B cell (primary cell): Measurements from ENCODE around the gene PRKCH. TPM values are rescaled to one million over a fixed set of nuclear protein-coding genes. Genes with fewer than 3 reads are reported as not detected.

Experiments used
- ATAC-seq: fragments of 200-7000 bp; cut with Tn5 transposase; one replicate; pipeline ENCODE4 v1.10.0; 2021; ENCODE audit warnings: low read depth, mild to moderate bottlenecking, moderate number of reproducible peaks, moderate library complexity
- CTCF ChIA-PET: fragments of 350-600 bp; sonication (Branson Sonifier 250); formaldehyde crosslinking; loops from one replicate; lab custom pipeline; 2021; ENCODE audit warnings: antibody characterized with exemption, inconsistent platforms; lab: Charles Lee
- POLR2A ChIA-PET: fragments of 350-600 bp; sonication (Branson Sonifier 250); formaldehyde crosslinking; loops from one replicate; lab custom pipeline; 2021; ENCODE audit warnings: antibody characterized with exemption; lab: Charles Lee
- DNase-seq: peaks from one replicate; pipeline ENCODE4 v3.0.0; 2013
- H2AFZ ChIP-seq: 2 replicates; pipeline ENCODE4 v1.6.1; 2012; ENCODE audit warnings: mild to moderate bottlenecking, low read depth, low read length; ENCODE audit not compliant: insufficient read depth, poor library complexity, severe bottlenecking
- H3K27ac ChIP-seq, 2 donors: 1 replicate in 1 of 2; 2 replicates in 1 of 2; pipeline ENCODE4 v1.5.1; 2012 to 2013; ENCODE audit warnings: low read length in 2 of 2, mild to moderate bottlenecking in 2 of 2, moderate library complexity in 1 of 2
- H3K27me3 ChIP-seq, 4 experiments: fragments of 200-600 bp in 1 of 4; sonication (generic) in 1 of 4; replicated peaks in 1 of 4; 1 replicate in 2 of 4; 2 replicates in 2 of 4; pipeline versions ENCODE4 v1.6.1 to v1.7.0; 2013 to 2016; ENCODE audit warnings: low read length in 3 of 4, mild to moderate bottlenecking in 2 of 4, mixed read lengths in 1 of 4, moderate library complexity in 1 of 4; ENCODE audit not compliant: insufficient read depth in 4 of 4, control insufficient read depth in 3 of 4; ENCODE audit errors: control extremely low read depth in 1 of 4
- H3K36me3 ChIP-seq, 2 experiments: replicated peaks in 1 of 2; 1 replicate in 1 of 2; 2 replicates in 1 of 2; pipeline versions ENCODE4 v1.6.1 to v1.7.1; 2013; ENCODE audit warnings: low read length in 1 of 2; ENCODE audit not compliant: insufficient read depth in 2 of 2, control insufficient read depth in 1 of 2; ENCODE audit errors: control extremely low read depth in 1 of 2, extremely low read depth in 1 of 2
- H3K4me1 ChIP-seq, 2 donors: fragments of 200-600 bp in 1 of 2; sonication (generic) in 1 of 2; 1 replicate in 1 of 2; 2 replicates in 1 of 2; pipeline versions ENCODE4 v1.5.1 to v1.6.1; 2013 to 2017; ENCODE audit warnings: low read length in 2 of 2; ENCODE audit not compliant: control insufficient read depth in 2 of 2, insufficient read depth in 2 of 2
- H3K4me2 ChIP-seq: replicated peaks from 2 replicates; pipeline ENCODE3; 2012; ENCODE audit warnings: mild to moderate bottlenecking, low read depth, low read length; ENCODE audit not compliant: poor library complexity, severe bottlenecking
- H3K4me3 ChIP-seq, 5 experiments: fragments of 200-600 bp in 1 of 5; sonication (generic) in 1 of 5; 1 replicate in 3 of 5; 2 replicates in 2 of 5; pipeline versions ENCODE4 v1.5.1 to v1.7.0; 2011 to 2016; ENCODE audit warnings: low read length in 4 of 5, mild to moderate bottlenecking in 4 of 5, low read depth in 2 of 5, control low read depth in 1 of 5, moderate library complexity in 1 of 5; ENCODE audit not compliant: insufficient read depth in 1 of 5; ENCODE audit errors: control extremely low read depth in 1 of 5, extremely low read depth in 1 of 5
- H3K79me2 ChIP-seq: fragments of 200-600 bp; sonication (generic); one replicate; pipeline ENCODE4 v1.6.0; 2016; ENCODE audit warnings: low read length; ENCODE audit not compliant: control insufficient read depth, insufficient read depth
- H3K9ac ChIP-seq: fragments of 200-600 bp; sonication (generic); 2 replicates; pipeline ENCODE4 v1.6.1; 2017; ENCODE audit warnings: mild to moderate bottlenecking, low read length, moderate library complexity
- H3K9me3 ChIP-seq, 3 donors: one replicate each; pipeline versions ENCODE4 v1.6.1 to v1.7.1; 2013; ENCODE audit warnings: low read length in 2 of 3; ENCODE audit not compliant: control insufficient read depth in 2 of 3, insufficient read depth in 1 of 3; ENCODE audit errors: control extremely low read depth in 1 of 3
- H4K20me1 ChIP-seq: 2 replicates; pipeline ENCODE4 v1.6.0; 2012; ENCODE audit warnings: mild to moderate bottlenecking, low read length; ENCODE audit not compliant: insufficient read depth, control insufficient read depth, poor library complexity, severe bottlenecking
- H3K27ac Mint-ChIP-seq: one replicate; pipeline ENCODE4 v1.8.0; 2021; ENCODE audit warnings: mixed read lengths
- H3K27me3 Mint-ChIP-seq: one replicate; pipeline ENCODE4 v1.8.0; 2021; ENCODE audit warnings: mixed read lengths
- H3K4me1 Mint-ChIP-seq: one replicate; pipeline ENCODE4 v1.8.0; 2021; ENCODE audit warnings: mixed read lengths
- H3K4me3 Mint-ChIP-seq: one replicate; pipeline ENCODE4 v1.8.0; 2021; ENCODE audit warnings: mixed read lengths
- H3K9me3 Mint-ChIP-seq: one replicate; pipeline ENCODE4 v1.8.0; 2022; ENCODE audit warnings: mixed read lengths; ENCODE audit not compliant: insufficient read depth
- CTCF ChIP-seq: fragments of 200-600 bp; IDR thresholded peaks from one replicate; pipeline ENCODE4 v1.8.0; 2022; ENCODE audit warnings: antibody characterized with exemption, mild to moderate bottlenecking
- EZH2 ChIP-seq: IDR thresholded peaks from 2 replicates; pipeline ENCODE4 v1.6.1; 2012; ENCODE audit warnings: borderline replicate concordance, low read depth, mild to moderate bottlenecking, moderate library complexity, low read length; ENCODE audit not compliant: insufficient read depth, poor library complexity, severe bottlenecking
- WGBS: methylation state at CpG from one replicate; pipeline ENCODE4 v1.1.5; 2013; ENCODE audit warnings: missing lambda C conversion rate; ENCODE audit not compliant: insufficient coverage; 5-methylcytosine and 5-hydroxymethylcytosine counted together
- intact Hi-C: fragments of 100-400 bp; cut with micrococcal nuclease; formaldehyde crosslinking; loops from one replicate; pipeline ENCODE4 v1.10.0; 2022
- polyA plus RNA-seq: library from polyadenylated mRNA; depleted of rRNA; stranded (reverse); fragments of >200 nt; gene quantifications from 2 replicates; pipeline ENCODE4 v1.2.3, GENCODE V29; 2012
- total RNA-seq, 2 donors: library from RNA; stranded (reverse); fragments of 120-200 nt in 1 of 2; gene quantifications; 1 replicate in 1 of 2; 2 replicates in 1 of 2; pipeline versions ENCODE4 v1.2.3 to v1.2.4, GENCODE V29; 2013 to 2022

PRKCH gene
- total and polyA plus RNA-seq, 2 donors (not counting 1 experiment from before 2014, with no cell fraction given): 2.0 to 5.0 TPM

DNA sequence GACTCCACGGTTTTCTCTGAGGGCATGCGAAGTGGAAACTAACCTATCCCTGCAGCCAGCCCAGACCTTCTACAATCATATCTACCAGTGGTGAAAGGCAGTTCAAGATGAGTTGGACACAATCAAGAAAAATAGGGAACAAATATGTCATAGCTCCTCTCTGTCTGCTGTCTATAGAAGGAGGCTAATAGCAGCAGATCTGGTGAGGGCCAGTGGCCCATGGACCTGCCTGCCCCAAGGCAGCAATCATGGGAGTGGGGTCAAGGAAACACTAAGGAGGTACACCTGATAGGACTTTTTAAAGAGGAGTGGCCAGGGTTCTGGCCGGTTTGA lies 149.5 kb downstream of the PRKCH start:
- ATAC-seq (no peak), DNase-seq (no peak)
- Mint-ChIP-seq H3K27me3 (no peaks in the 10 kb centered on the region), H3K4me3 (peak overlapping the region; percentile 85), H3K9me3 (no peaks in the 10 kb centered on the region), H3K27ac (peak overlapping the region; percentile 89), H3K4me1 (peaks cover 55% of the 10 kb centered on the region)
- intact Hi-C loops: no loop called here
- CTCF ChIA-PET: interaction anchor here (0.8 to 4.2 kb wide), 17 partner anchors 11 to 423 kb away, joined by 3 to 33 read pairs (median 5); partner anchors contain the start of gene HIF1A
- peak overlapping the region; percentile 79 for H3K4me2 ChIP-seq
- 78% methylated on average over 1 of the region's 3 CpGs for WGBS
- no peaks in the 10 kb centered on the region for H4K20me1 ChIP-seq
- H3K79me2 ChIP-seq: peaks cover 7% of the 10 kb centered on the region
- POLR2A ChIA-PET: interaction anchor here (0.6 to 1.9 kb wide), 5 partner anchors 33 to 300 kb away, joined by 3 to 12 read pairs (median 6); no protein-coding TSS in a partner anchor
- H3K27ac ChIP-seq: peak overlapping the region in 1 of 2 donors; percentile 79
- H3K4me1 ChIP-seq: peaks cover 50 to 55% of the 10 kb centered on the region in 2 donors
- peak overlapping the region in 3 of 5 experiments; percentile 59 to 84 (median 66) for H3K4me3 ChIP-seq
- H3K9me3 ChIP-seq: no peaks in the 10 kb centered on the region
- H3K9ac ChIP-seq: peak overlapping the region; percentile 75
- H3K27me3 ChIP-seq: no peaks in the 10 kb centered on the region
- no peak for TF ChIP-seq EZH2
- TF ChIP-seq CTCF: no peak
- H3K36me3 ChIP-seq: no peaks in the 10 kb centered on the region
- H2AFZ ChIP-seq: peak overlapping the region; percentile 72

GRCh38 chr14:61471297-61472005 lies 150.1 kb downstream of the PRKCH start:
- H3K27ac Mint-ChIP-seq: peak overlapping the region; percentile 89
- Histone ChIP-seq H3K27me3 (no peaks in the 10 kb centered on the region), H2AFZ (peak overlapping the region; percentile 72), H3K4me3 (peak overlapping the region; percentile 38 to 84 (median 66)), H3K9ac (peak overlapping the region; percentile 75), H3K36me3 (no peaks in the 10 kb centered on the region), H3K4me2 (peak overlapping the region; percentile 79), H3K9me3 (no peaks in the 10 kb centered on the region), H4K20me1 (no peaks in the 10 kb centered on the region), H3K4me1 (peaks cover 55 to 60% of the 10 kb centered on the region in 2 donors), H3K27ac (peak overlapping the region; percentile 57 to 79), H3K79me2 (peaks cover 7% of the 10 kb centered on the region)
- WGBS: 47% methylated on average over 3 of the region's 7 CpGs
- H3K4me3 Mint-ChIP-seq: peak overlapping the region; percentile 85
- CTCF ChIA-PET: interaction anchor here (0.7 to 4.2 kb wide), 23 partner anchors 11 to 422 kb away, joined by 3 to 33 read pairs (median 4); partner anchors contain the start of gene HIF1A
- H3K27me3 Mint-ChIP-seq: no peaks in the 10 kb centered on the region
- intact Hi-C loops: no loop called here
- H3K9me3 Mint-ChIP-seq: no peaks in the 10 kb centered on the region
- no peak for TF ChIP-seq EZH2
- TF ChIP-seq CTCF: no peak
- ATAC-seq (peak; percentile 54), DNase-seq (peak; percentile 64)
- H3K4me1 Mint-ChIP-seq: peaks cover 61% of the 10 kb centered on the region
- POLR2A ChIA-PET: interaction anchor here (0.6 to 1.9 kb wide), 10 partner anchors 9 to 300 kb away, joined by 3 to 12 read pairs (median 3); partner anchors contain the start of genes HIF1A and SNAPC1
